Measurements from ENCODE around the gene BMX. TPM values are rescaled to one million over a fixed set of nuclear protein-coding genes. Genes with fewer than 3 reads are reported as not detected.

Gene BMX
- total RNA-seq, 1 experiment from 2014 or later: not detected

DNA sequence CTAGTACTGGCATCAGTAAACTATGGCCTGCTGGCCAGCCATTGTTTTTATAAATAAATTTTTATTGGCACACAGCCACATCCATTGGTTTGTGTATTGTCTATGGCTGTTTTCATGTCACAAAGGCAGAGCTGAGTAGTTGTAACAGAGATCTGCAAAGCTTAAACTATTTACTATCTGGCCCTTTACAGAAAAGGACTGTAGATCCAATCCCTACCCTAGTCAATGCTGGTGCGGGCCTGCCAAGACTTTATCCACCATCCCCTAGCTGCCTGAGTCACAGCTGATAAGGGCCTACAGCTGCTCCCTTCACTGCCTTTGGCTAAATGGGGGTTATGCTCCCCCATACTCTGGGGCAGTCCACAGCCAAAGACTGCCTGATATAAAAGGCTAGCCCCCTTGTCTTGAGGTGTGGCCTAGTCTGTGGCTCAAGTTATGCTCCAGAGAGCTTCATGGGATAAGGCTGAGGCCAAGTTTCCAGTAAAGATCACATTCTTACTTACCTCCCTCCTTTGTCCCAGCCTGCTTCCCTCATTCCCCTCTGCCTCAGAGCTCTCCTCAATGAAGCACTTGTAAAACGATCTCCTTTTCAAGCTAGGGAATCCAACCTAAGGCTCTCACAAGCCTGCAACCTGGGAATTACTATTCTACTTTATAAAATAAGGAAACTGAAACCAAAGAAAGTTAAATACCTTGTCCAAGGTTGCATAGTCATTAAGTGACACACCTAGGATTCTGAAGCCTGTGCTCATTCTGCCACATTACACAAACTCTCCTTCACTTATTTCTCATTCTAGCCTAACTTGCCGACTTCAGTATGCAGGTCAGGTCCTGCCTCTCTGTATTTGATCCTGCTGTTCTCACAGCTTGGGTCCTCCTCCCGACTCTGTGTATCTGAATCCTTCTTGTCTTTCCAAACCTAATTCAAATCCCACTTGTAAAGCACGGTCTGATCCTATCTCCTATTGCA is 79.5 kb downstream of the BMX start:
- no peak overlapping the region for H2AFZ ChIP-seq (ENCODE audit: low read length)
- H3K9me3 Mint-ChIP-seq: no peaks in the 10 kb centered on the region; a peak in 2 of 5 replicates

More for the DNA sequence above, 79.5 kb downstream of the BMX start:
- Histone ChIP-seq H3T11ph (ENCODE audit: low read length) (no peak overlapping the region), H3K56ac (ENCODE audit: insufficient read length, low read depth, low read length) (no peak overlapping the region), H4K91ac (ENCODE audit: insufficient read length, low read depth, low read length) (no peak overlapping the region), H3K4me2 (ENCODE audit: insufficient read depth, insufficient read length, low read length) (no peak overlapping the region), H3K9me3 (ENCODE audit: control insufficient read depth, low read depth, low read length) (no peaks in the 10 kb centered on the region), H2BK20ac (ENCODE audit: low read depth, low read length, poor library complexity, severe bottlenecking) (no peak overlapping the region), H3K23me2 (ENCODE audit: insufficient read length, low read depth, low read length, poor library complexity, severe bottlenecking) (no peaks in the 10 kb centered on the region), H3K9ac (ENCODE audit: extremely low read depth, insufficient read length, low read length) (no peak overlapping the region), H3K18ac (ENCODE audit: insufficient read length, low read depth, low read length) (no peak overlapping the region), H2BK5ac (ENCODE audit: insufficient read length, low read length) (no peak overlapping the region), H3K79me1 (ENCODE audit: insufficient read depth, low read depth, low read length, poor library complexity, severe bottlenecking) (no peaks in the 10 kb centered on the region), H3K23ac (ENCODE audit: insufficient read length, low read depth, low read length) (no peak overlapping the region), H3K4ac (ENCODE audit: low read depth, low read length) (no peak overlapping the region), H2AK5ac (ENCODE audit: insufficient read length, low read length) (no peak overlapping the region), H2BK15ac (ENCODE audit: low read depth, low read length) (peak overlapping the region; percentile 41; the same call in 1 of the 2 replicates), H2BK120ac (ENCODE audit: low read depth, low read length, poor library complexity, severe bottlenecking) (no peak overlapping the region), H2BK12ac (ENCODE audit: insufficient read length, low read depth, low read length) (no peak overlapping the region), H3K27ac (ENCODE audit: insufficient read length, low read depth, low read length) (no peak overlapping the region), H3K4me1 (ENCODE audit: insufficient read depth, low read length) (no peaks in the 10 kb centered on the region; the same call in 1 of the 2 replicates), H4K8ac (replicated peaks; ENCODE audit: insufficient read length, low read depth, low read length) (no peak overlapping the region), H4K5ac (ENCODE audit: insufficient read length, low read depth, low read length) (no peak overlapping the region), H3K27me3 (ENCODE audit: insufficient read depth, low read length) (no peaks in the 10 kb centered on the region), H3K14ac (ENCODE audit: insufficient read depth, low read length) (peak overlapping the region; percentile 67), H4K20me1 (ENCODE audit: control insufficient read depth, insufficient read depth, insufficient read length) (no peaks in the 10 kb centered on the region), H3K79me2 (ENCODE audit: insufficient read depth, low read length) (no peaks in the 10 kb centered on the region)
- TF ChIP-seq, protein P1, sequence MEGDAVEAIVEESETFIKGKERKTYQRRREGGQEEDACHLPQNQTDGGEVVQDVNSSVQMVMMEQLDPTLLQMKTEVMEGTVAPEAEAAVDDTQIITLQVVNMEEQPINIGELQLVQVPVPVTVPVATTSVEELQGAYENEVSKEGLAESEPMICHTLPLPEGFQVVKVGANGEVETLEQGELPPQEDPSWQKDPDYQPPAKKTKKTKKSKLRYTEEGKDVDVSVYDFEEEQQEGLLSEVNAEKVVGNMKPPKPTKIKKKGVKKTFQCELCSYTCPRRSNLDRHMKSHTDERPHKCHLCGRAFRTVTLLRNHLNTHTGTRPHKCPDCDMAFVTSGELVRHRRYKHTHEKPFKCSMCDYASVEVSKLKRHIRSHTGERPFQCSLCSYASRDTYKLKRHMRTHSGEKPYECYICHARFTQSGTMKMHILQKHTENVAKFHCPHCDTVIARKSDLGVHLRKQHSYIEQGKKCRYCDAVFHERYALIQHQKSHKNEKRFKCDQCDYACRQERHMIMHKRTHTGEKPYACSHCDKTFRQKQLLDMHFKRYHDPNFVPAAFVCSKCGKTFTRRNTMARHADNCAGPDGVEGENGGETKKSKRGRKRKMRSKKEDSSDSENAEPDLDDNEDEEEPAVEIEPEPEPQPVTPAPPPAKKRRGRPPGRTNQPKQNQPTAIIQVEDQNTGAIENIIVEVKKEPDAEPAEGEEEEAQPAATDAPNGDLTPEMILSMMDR (conservative IDR thresholded peaks at IDR 0.05): no peak
- peak overlapping the region in 2 of 3 experiments; percentile 3 to 47; a peak in 2 of 7 replicates for H3K27ac Mint-ChIP-seq
- H3K4me3 Mint-ChIP-seq: no peak overlapping the region
- WGBS (ENCODE audit: extremely low coverage, insufficient read length, low lambda C conversion rate): no CpG with 5 or more reads among the region's 5 CpGs
- peaks cover under 1% of the 10 kb centered on the region; the same call in 1 of the 2 replicates for H3K27me3 Mint-ChIP-seq (ENCODE audit: low read depth)
- DNase-seq: no peak
- H3K4me1 Mint-ChIP-seq: peaks cover 27 to 33% of the 10 kb centered on the region in 2 experiments
- H3K36me3 Mint-ChIP-seq (ENCODE audit: insufficient read depth in 1 of 3, low read depth in 3 of 3): no peaks in the 10 kb centered on the region

Data from H9 (cell line).